ENCODE results near the gene FALEC. TPM values are rescaled to one million over a fixed set of nuclear protein-coding genes. Genes with fewer than 3 reads are reported as not detected.

FALEC gene
- total RNA-seq, 2 donors from 2014 or later = not detected

DNA sequence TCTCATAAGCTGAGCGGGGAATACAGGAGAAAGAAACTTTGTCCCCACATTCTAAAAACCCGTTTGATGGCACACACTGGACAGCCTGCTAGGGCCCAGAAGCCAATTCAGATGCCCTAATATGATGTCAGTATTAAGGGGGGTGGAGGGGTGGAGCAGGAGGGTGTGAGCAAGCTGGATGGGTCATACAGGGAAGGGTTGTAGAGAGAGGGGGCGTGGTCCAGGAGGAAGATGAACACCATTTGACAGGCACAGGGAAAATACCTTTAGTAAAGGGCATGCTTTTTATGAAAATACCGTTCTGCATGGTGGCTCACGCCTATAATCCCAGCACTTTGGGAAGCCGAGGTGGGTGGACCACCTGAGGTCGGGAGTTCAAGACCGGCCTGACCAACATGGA, 22.4 kb upstream of the FALEC start:
- ATAC-seq (ENCODE audit: insufficient number of reproducible peaks, low FRiP score, low read depth) (no peak), DNase-seq (ENCODE audit: low spot score) (no peak)
- H3K36me3 ChIP-seq = peaks cover 22% of the 10 kb centered on the region

DNA sequence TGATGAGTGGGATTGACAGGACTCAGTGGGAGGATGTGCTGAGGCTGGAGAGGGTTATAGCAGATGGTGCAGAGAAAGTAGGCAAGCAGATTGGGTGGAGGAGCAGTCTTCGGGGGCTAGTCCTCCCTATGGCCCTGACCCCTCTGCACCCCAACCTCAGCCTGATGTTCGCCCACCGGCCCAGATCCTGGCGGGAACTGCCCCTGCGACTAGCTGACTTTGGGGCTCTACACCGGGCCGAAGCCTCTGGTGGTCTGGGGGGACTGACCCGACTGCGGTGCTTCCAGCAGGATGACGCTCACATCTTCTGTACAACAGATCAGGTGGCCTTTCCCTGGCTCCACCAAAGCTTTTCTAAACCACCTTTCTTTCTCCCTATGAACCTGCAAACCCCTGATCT, 17.2 kb upstream of the FALEC start:
- ATAC-seq (ENCODE audit: insufficient number of reproducible peaks, low FRiP score, low read depth) = no peak
- Histone ChIP-seq H3K36me3 (peaks cover 11% of the 10 kb centered on the region), H3K9me3 (no peaks in the 10 kb centered on the region), H3K4me3 (no peak overlapping the region), H3K27ac (no peak overlapping the region), H3K27me3 (replicated peaks; ENCODE audit: insufficient read depth) (no peaks in the 10 kb centered on the region), H3K4me1 (ENCODE audit: control insufficient read depth in 1 of 2, low read depth in 2 of 2) (no peaks in the 10 kb centered on the region)
- TF ChIP-seq, protein P1, sequence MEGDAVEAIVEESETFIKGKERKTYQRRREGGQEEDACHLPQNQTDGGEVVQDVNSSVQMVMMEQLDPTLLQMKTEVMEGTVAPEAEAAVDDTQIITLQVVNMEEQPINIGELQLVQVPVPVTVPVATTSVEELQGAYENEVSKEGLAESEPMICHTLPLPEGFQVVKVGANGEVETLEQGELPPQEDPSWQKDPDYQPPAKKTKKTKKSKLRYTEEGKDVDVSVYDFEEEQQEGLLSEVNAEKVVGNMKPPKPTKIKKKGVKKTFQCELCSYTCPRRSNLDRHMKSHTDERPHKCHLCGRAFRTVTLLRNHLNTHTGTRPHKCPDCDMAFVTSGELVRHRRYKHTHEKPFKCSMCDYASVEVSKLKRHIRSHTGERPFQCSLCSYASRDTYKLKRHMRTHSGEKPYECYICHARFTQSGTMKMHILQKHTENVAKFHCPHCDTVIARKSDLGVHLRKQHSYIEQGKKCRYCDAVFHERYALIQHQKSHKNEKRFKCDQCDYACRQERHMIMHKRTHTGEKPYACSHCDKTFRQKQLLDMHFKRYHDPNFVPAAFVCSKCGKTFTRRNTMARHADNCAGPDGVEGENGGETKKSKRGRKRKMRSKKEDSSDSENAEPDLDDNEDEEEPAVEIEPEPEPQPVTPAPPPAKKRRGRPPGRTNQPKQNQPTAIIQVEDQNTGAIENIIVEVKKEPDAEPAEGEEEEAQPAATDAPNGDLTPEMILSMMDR (IDR thresholded peaks at IDR 0.05) = no peak
- DNase-seq (ENCODE audit: low spot score) = no peak

More for the DNA sequence above, 22.4 kb upstream of the FALEC start:
- peaks cover 1 to 2% of the 10 kb centered on the region in 2 donors for H3K4me1 ChIP-seq (ENCODE audit: control insufficient read depth in 1 of 2, low read depth in 2 of 2)
- no peaks in the 10 kb centered on the region for H3K9me3 ChIP-seq
- no peak overlapping the region for H3K27ac ChIP-seq
- no peak overlapping the region for H3K4me3 ChIP-seq
- TF ChIP-seq, protein P1 (IDR thresholded peaks at IDR 0.05) = no peak
- H3K27me3 ChIP-seq (replicated peaks; ENCODE audit: insufficient read depth) = no peaks in the 10 kb centered on the region

DNA sequence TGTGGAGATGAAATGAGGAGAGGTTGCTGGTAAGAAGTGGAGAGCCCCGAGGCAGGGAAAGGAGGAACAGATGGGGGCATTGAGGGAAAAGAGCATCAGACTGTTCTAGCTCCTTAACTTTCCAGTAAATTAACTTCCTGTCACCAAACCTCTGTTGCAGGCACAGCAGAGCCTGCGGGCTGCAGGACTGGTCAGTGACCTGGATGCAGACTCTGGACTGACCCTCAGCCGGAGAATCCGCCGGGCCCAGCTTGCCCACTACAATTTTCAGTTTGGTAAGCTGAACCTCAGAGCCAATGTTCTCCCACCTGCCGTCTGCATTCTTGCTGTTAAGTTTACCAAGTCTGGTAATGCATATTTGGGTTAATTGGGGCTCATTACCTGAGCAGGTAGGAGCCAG, 10.1 kb upstream of the FALEC start:
- no peak for ATAC-seq (ENCODE audit: insufficient number of reproducible peaks, low FRiP score, low read depth)
- peaks cover 19% of the 10 kb centered on the region for H3K36me3 ChIP-seq
- DNase-seq (ENCODE audit: low spot score) = no peak
- peaks cover 0 to 3% of the 10 kb centered on the region in 2 donors for H3K4me1 ChIP-seq (ENCODE audit: control insufficient read depth in 1 of 2, low read depth in 2 of 2)
- H3K9me3 ChIP-seq = no peaks in the 10 kb centered on the region
- TF ChIP-seq, protein P1 (IDR thresholded peaks at IDR 0.05) = no peak
- no peak overlapping the region for H3K27ac ChIP-seq
- H3K27me3 ChIP-seq (replicated peaks; ENCODE audit: insufficient read depth) = no peaks in the 10 kb centered on the region
- no peak overlapping the region for H3K4me3 ChIP-seq

DNA sequence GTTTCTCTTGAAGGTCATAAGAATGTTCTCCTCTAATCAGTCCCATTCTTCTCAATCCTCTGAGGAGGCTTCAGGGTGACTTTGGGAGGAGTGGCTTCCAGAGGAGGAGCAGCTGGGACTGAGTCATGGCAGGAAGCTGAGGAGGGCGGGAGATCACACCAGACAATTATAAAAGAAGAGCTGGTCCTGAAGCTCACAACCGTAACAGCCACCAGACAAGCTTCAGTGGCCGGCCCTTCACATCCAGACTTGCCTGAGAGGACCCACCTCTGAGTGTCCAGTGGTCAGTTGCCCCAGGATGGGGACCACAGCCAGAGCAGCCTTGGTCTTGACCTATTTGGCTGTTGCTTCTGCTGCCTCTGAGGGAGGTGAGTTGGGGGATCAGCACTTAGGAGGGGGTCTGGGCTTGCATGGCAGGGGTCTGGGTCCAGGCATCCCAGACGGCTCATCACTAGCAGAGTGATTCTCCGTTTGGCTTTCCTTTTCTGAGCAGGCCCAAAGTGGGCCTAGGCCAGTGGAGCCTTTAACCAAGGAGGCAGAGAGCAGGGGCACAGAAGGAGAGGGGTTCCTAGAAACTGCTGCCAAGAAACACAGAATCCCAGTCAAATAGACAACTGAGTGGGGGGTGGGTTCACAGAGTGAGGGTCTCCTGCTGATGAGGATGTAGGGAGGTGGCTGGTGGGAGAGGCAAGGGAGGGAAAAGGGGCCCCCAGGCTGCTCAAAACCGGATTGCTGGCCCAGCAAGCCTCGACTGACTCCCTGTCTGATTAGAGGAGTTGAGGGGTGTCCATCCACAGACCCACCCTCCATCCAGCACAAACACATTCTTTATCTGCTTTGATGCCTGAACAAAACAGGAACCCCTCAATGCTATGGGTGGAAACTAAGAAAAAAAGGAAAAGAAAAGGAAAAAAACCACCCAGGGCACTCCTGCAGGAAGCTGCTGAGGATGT, 7.4 kb upstream of the FALEC start, which contains the start of gene ECM1:
ECM1 (plus strand) TSS at position 198 of the 953 bp plus-strand sequence; CDS start at position 299, 101 bp downstream.
- peaks cover 0 to 3% of the 10 kb centered on the region in 2 donors for H3K4me1 ChIP-seq (ENCODE audit: control insufficient read depth in 1 of 2, low read depth in 2 of 2)
- no peaks in the 10 kb centered on the region for H3K9me3 ChIP-seq
- TF ChIP-seq, protein P1 (IDR thresholded peaks at IDR 0.05) = no peak
- ATAC-seq (ENCODE audit: insufficient number of reproducible peaks, low FRiP score, low read depth) (no peak), DNase-seq (ENCODE audit: low spot score) (peak; percentile 12)
- peak within 1 kb of the TSS in 1 of 2 donors; percentile 71 for H3K27ac ChIP-seq
- H3K36me3 ChIP-seq = peaks cover 19% of the 10 kb centered on the region
- peak within 1 kb of the TSS; percentile 60 for H3K4me3 ChIP-seq
- H3K27me3 ChIP-seq (replicated peaks; ENCODE audit: insufficient read depth) = no peaks in the 10 kb centered on the region

DNA sequence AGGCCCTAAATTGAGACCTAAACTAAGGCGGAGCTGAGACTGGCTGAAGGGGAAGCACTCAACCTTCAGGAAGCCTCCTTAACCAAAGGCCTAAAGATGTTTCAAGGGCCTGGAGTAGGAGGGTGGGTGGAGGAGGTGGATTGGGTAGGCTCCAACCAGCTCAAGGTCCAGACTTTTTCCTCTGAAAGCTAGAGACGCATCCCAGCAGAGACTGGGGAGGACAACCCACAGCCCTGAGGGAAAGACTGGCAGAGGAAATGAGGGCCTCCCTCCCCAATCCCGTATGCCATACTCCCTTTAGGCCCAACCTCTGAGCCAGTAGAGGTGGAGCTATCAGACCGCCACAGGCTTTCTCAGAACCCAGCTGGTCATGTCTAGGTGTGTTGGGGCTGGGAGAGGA, 6.6 kb upstream of the FALEC start:
- Histone ChIP-seq H3K9me3 (no peaks in the 10 kb centered on the region), H3K4me1 (ENCODE audit: control insufficient read depth in 1 of 2, low read depth in 2 of 2) (peaks cover 0 to 3% of the 10 kb centered on the region in 2 donors), H3K36me3 (peaks cover 18% of the 10 kb centered on the region), H3K27ac (no peak overlapping the region), H3K27me3 (replicated peaks; ENCODE audit: insufficient read depth) (no peaks in the 10 kb centered on the region), H3K4me3 (no peak overlapping the region)
- DNase-seq (ENCODE audit: low spot score) = no peak
- ATAC-seq (ENCODE audit: insufficient number of reproducible peaks, low FRiP score, low read depth) = no peak
- TF ChIP-seq, protein P1 (IDR thresholded peaks at IDR 0.05) = no peak

Measured in thoracic aorta (tissue), 2 donors.